Esophagus muscularis mucosa (tissue), 4 donors: ENCODE results near the gene ACBD4.

Source experiments
- CTCF ChIP-seq, 3 experiments: fragments of 200-600 bp in 2 of 3; fragments of 450-650 bp in 1 of 3; sonication (generic) in 2 of 3; IDR thresholded peaks; one replicate each; pipeline ENCODE4 v1.5.1; 2017 to 2019; ENCODE audit warnings: antibody characterized with exemption in 3 of 3, mild to moderate bottlenecking in 2 of 3, moderate library complexity in 1 of 3
- EP300 ChIP-seq: sonication (generic); formaldehyde crosslinking; IDR thresholded peaks from one replicate; pipeline ENCODE4 v1.6.1; 2017; ENCODE audit warnings: antibody characterized with exemption
- POLR2A ChIP-seq: fragments of 450-650 bp; IDR thresholded peaks from one replicate; pipeline ENCODE4 v1.6.1; 2017; ENCODE audit warnings: antibody characterized with exemption, moderate library complexity, mild to moderate bottlenecking, low read depth
- POLR2AphosphoS5 ChIP-seq, 2 donors: sonication (generic); formaldehyde crosslinking; IDR thresholded peaks; one replicate each; pipeline ENCODE4 v1.6.1; 2017; ENCODE audit warnings: antibody characterized with exemption in 2 of 2

- no peak for TF ChIP-seq POLR2A
- TF ChIP-seq CTCF (IDR thresholded peaks at IDR 0.05), result no peak
- no peak for TF ChIP-seq POLR2AphosphoS5 (IDR thresholded peaks at IDR 0.05)
- TF ChIP-seq EP300, result no peak
These were observed 19.0 kb upstream of the ACBD4 start for GRCh38 chr17:45116434-45117016.
